ENCODE results near the gene HPCAL1. TPM values are rescaled to one million over a fixed set of nuclear protein-coding genes. Genes with fewer than 3 reads are reported as not detected.

HPCAL1 gene
- total RNA-seq, 1 donor: 68.9 TPM

GRCh38 chr2:10413503-10413902 is 110.8 kb downstream of the HPCAL1 start:
- no peak for DNase-seq (ENCODE audit: low read depth in 2 of 3, low spot score in 2 of 3)

GRCh38 chr2:10413991-10414451 is 111.3 kb downstream of the HPCAL1 start:
- DNase-seq (ENCODE audit: low read depth in 2 of 3, low spot score in 2 of 3): no peak

GRCh38 chr2:10414591-10414990 is 111.9 kb downstream of the HPCAL1 start:
- no peak for DNase-seq (ENCODE audit: low read depth in 2 of 3, low spot score in 2 of 3)

- no peak for DNase-seq (ENCODE audit: low read depth in 2 of 3, low spot score in 2 of 3)
Observed at GRCh38 chr2:10415048-10415447, 112.3 kb downstream of the HPCAL1 start.

GRCh38 chr2:10415640-10416039 is 112.9 kb downstream of the HPCAL1 start:
- DNase-seq (ENCODE audit: low read depth in 2 of 3, low spot score in 2 of 3): no peak

GRCh38 chr2:10417551-10418335 is 115.0 kb downstream of the HPCAL1 start:
- DNase-seq (ENCODE audit: low read depth in 2 of 3, low spot score in 2 of 3): no peak

GRCh38 chr2:10419553-10420257 is 117.0 kb downstream of the HPCAL1 start:
- DNase-seq (ENCODE audit: low read depth in 2 of 3, low spot score in 2 of 3): no peak

- DNase-seq (ENCODE audit: low read depth in 2 of 3, low spot score in 2 of 3): no peak
Observed at GRCh38 chr2:10422251-10422650, 119.5 kb downstream of the HPCAL1 start.

GRCh38 chr2:10422732-10423399 is 120.2 kb downstream of the HPCAL1 start:
- DNase-seq (ENCODE audit: low read depth in 2 of 3, low spot score in 2 of 3): no peak

GRCh38 chr2:10423400-10423774 is 120.7 kb downstream of the HPCAL1 start:
- no peak for DNase-seq (ENCODE audit: low read depth in 2 of 3, low spot score in 2 of 3)

- no peak for DNase-seq (ENCODE audit: low read depth in 2 of 3, low spot score in 2 of 3)
Observed at GRCh38 chr2:10424051-10424450, 121.3 kb downstream of the HPCAL1 start.

- no peak for DNase-seq (ENCODE audit: low read depth in 2 of 3, low spot score in 2 of 3)
Observed at GRCh38 chr2:10424916-10425505, 122.3 kb downstream of the HPCAL1 start.

- DNase-seq (ENCODE audit: low read depth in 2 of 3, low spot score in 2 of 3): peak in 1 of 3 donors; percentile 29
Observed at GRCh38 chr2:10425699-10426098, 123.0 kb downstream of the HPCAL1 start.

GRCh38 chr2:10426726-10427617 is 124.3 kb downstream of the HPCAL1 start:
- DNase-seq (ENCODE audit: low read depth in 2 of 3, low spot score in 2 of 3): no peak

- no peak for DNase-seq (ENCODE audit: low read depth in 2 of 3, low spot score in 2 of 3)
Observed at GRCh38 chr2:10427618-10427949, 124.9 kb downstream of the HPCAL1 start.

GRCh38 chr2:10428355-10428754 is 125.7 kb downstream of the HPCAL1 start:
- no peak for DNase-seq (ENCODE audit: low read depth in 2 of 3, low spot score in 2 of 3)

GRCh38 chr2:10428924-10429323 is 126.2 kb downstream of the HPCAL1 start:
- DNase-seq (ENCODE audit: low read depth in 2 of 3, low spot score in 2 of 3): no peak

GRCh38 chr2:10430886-10431622 is 128.3 kb downstream of the HPCAL1 start:
- no peak for DNase-seq (ENCODE audit: low read depth in 2 of 3, low spot score in 2 of 3)

- DNase-seq (ENCODE audit: low read depth in 2 of 3, low spot score in 2 of 3): peak in 1 of 3 donors; percentile 57
Observed at GRCh38 chr2:10431797-10432196, 129.1 kb downstream of the HPCAL1 start.

All from hematopoietic multipotent progenitor cell (in vitro differentiated cells).